Measurements from ENCODE around the gene MAGI2. TPM values are rescaled to one million over a fixed set of nuclear protein-coding genes. Genes with fewer than 3 reads are reported as not detected.

MAGI2 gene
- total and polyA plus RNA-seq, 2 experiments from 2014 or later = 10.4 to 26.4 TPM

- H3K79me2 ChIP-seq (replicated peaks; ENCODE audit: insufficient read depth) = no peaks in the 10 kb centered on the region
- no peak overlapping the region for H3K4me3 Mint-ChIP-seq
- H3K4me2 ChIP-seq = no peak overlapping the region
- H3K36me3 Mint-ChIP-seq (ENCODE audit: low read depth) = peaks cover 2% of the 10 kb centered on the region; the same call in 1 of the 3 replicates
- H3K9me3 Mint-ChIP-seq = peaks cover 11% of the 10 kb centered on the region
- H3K4me1 ChIP-seq (ENCODE audit: insufficient read depth) = no peaks in the 10 kb centered on the region
- no peaks in the 10 kb centered on the region for H3K36me3 ChIP-seq (ENCODE audit: insufficient read depth)
- no peaks in the 10 kb centered on the region for H3K27me3 Mint-ChIP-seq (ENCODE audit: insufficient read depth, low read depth, poor library complexity)
- no peaks in the 10 kb centered on the region for H3K27me3 ChIP-seq (ENCODE audit: insufficient read depth)
- ATAC-seq (no peak), DNase-seq (ENCODE audit: low spot score) (no peak)
- H2AFZ ChIP-seq = no peak overlapping the region
- no peak overlapping the region for H3K27ac Mint-ChIP-seq
- no peaks in the 10 kb centered on the region for H3K4me1 Mint-ChIP-seq
- peaks cover 5% of the 10 kb centered on the region; the same call in 1 of the 2 replicates for H3K9me2 ChIP-seq (ENCODE audit: insufficient read depth)
- no peak overlapping the region for H3K4me3 ChIP-seq
- no peak for TF ChIP-seq ZNF331 (CRISPR knock-in tag; IDR thresholded peaks at IDR 0.05; ENCODE audit: low read depth)
- TF ChIP-seq ETS1 (IDR thresholded peaks at IDR 0.05) = no peak
- no peak for TF ChIP-seq POLR2AphosphoS5 (IDR thresholded peaks at IDR 0.05; ENCODE audit: low read depth)
- no peak for TF ChIP-seq EZH2 (IDR thresholded peaks at IDR 0.05; ENCODE audit: low read depth, unreplicated experiment)
- TF ChIP-seq STAT1 (IDR thresholded peaks at IDR 0.05; ENCODE audit: unreplicated experiment) = no peak
- TF ChIP-seq REST (IDR thresholded peaks at IDR 0.05; ENCODE audit: unreplicated experiment) = no peak
- TF ChIP-seq CTCF (conservative IDR thresholded peaks at IDR 0.05; ENCODE audit: low read depth in 2 of 2) = no peak
- no peak for TF ChIP-seq ZNF114 (CRISPR knock-in tag; IDR thresholded peaks at IDR 0.05)
- no peak for TF ChIP-seq JUNB (IDR thresholded peaks at IDR 0.05; ENCODE audit: unreplicated experiment)
- TF ChIP-seq NANOG (IDR thresholded peaks at IDR 0.05; ENCODE audit: borderline replicate concordance) = no peak
- H3K27ac ChIP-seq (ENCODE audit: low read depth) = no peak overlapping the region
- no peaks in the 10 kb centered on the region for H3F3A ChIP-seq (replicated peaks; ENCODE audit: low read depth)
- no peaks in the 10 kb centered on the region for H4K20me1 ChIP-seq (replicated peaks; ENCODE audit: insufficient read depth)
Observed at GRCh38 chr7:79240413-79240812, 213.1 kb downstream of the MAGI2 start.
